GM11168 (cell line): ENCODE data around the gene TMEM63A.
"Not testable (repeated sequence)": the region's sequence is repeated elsewhere in the genome, so short reads cannot be mapped to it uniquely, and the experiment has no call there.

ENCODE experiments used
- in situ Hi-C: fragments of 300-500 bp; cut with MboI; formaldehyde crosslinking; loops from one replicate; pipeline ENCODE4 v1.12.0; 2022; ENCODE audit warnings: low sequenced_read_pairs; ENCODE audit not compliant: unreplicated experiment

Gene TMEM63A

DNA sequence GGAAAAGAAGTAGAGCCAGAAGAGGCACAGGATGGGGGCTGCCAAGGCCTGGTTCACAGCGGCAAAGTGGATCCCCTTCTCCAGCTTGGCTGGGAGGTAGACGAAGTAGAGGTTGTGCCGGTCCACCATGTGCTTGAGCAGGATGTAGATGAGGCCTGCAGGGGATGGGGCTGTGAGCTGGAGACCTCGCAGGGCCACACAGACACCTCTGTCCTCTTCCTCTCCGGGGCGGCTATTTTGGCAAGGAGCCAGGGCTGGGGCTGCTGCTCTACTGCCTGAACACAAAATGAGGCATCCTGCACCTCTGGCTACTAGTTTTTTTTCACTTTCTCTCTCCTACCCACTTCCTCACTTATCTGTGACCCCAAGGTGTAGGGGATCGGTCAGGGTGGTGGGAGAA is 32.3 kb downstream of the TMEM63A start:
- in situ Hi-C loops, result no loop called here

DNA sequence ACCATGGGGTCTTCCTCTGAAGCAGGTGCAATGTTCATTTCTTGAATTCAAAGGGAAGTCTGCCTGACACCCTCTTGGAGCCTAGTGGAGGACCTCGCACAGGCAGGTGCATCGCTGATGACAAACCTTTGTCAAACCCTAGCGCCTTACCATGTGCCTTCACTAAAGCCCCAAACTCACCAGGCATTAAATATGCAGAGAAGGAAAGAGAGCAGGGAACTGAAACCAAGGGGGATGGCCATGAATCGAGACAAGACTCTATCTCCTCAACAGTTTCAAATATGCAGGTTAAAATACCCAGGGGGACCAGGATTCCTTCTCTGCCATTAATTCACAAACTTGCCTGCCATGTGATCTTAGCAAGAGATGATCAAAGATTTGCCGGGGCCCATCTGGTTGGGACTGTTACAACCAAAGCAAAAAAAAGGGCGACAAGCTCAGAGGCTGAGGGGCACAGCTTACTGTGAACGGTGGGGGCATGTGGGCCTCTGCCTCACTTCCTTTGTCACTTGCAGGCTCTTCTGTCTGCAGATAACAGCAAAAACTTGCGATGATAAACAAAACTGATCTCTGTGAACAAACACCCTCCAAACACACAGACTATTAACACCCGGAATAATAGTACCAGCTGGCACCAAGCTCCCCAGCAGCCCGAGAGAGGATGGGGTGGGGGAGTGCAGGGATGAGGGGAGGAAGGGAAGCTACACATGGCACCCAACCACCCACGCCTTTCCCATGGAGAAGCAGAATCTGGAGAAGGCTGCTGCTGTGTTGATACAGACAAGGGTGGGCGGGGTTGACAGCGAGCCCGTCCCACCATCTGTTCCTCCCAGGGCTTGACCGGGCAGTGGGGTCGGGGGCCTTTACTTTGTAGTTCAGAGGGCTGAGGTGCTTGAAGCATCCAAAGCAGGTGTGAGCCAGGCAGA is 33.9 kb downstream of the TMEM63A start:
- in situ Hi-C loops, result no loop called here

DNA sequence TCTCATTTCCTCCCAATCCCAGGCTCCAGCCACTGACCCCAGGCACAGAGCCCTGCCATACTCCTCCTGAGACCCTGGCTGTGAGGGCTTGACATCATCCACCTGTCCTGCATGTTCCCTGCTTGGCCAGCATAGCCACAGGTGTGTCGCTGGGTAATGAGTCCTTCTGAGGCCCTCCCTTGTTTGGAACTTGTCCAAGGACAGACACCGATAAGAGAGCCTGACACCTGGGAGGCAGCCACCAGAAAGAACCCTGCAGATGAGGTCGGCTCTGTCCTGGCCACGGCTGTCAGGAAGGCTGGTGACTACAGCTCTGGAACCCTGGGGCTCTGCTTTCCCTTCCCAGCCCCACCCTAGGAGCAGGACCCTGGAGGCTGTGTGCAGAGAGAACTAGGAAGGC is 34.6 kb downstream of the TMEM63A start:
- in situ Hi-C loops, result no loop called here

DNA sequence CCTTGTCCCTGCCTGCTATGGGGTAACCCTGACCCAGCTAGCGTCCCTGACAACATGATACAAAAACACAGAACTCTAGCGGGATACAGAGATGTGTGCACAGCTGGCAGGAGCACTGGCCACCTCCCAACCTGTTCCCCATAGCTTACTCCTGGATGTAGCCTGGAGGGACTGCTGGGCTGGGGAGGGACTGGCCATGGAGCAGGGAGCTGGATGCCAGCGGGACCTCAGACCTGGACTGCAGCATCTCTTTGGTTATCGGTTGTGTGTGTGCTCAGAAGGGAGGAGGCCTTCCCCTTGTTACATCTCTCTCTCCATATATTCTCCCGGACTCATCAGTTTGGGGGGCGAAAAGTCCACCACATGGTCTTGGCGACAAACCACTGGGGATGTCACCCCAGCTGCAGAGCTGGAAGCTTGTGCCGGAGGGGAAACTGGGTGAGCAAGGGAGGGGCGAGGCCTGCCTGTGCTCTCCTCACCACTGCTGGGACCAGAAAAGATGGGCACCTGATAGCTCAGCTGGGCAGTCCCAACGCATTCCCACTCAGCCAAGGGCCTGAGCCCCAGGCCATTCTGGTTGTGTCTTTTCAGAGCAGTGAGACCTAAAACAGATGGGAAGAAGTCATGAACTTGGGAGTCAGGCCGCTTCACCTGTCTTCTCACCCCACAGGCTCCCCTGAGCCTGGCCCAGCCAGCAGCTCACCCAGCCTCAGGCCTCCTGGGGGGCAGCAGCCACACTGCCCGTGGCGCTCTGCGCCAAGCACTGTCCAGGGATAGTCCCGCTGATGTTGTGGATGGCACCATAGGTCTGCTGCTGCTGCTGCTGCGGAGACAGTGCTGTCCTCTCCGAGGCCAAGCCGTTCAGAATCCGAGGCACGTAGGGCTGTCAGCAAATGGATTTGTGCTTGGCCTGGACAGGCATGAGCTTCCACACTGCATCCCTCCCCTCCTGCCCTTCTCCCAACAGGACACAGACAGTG is 35.6 kb downstream of the TMEM63A start:
- in situ Hi-C loops, result no loop called here

DNA sequence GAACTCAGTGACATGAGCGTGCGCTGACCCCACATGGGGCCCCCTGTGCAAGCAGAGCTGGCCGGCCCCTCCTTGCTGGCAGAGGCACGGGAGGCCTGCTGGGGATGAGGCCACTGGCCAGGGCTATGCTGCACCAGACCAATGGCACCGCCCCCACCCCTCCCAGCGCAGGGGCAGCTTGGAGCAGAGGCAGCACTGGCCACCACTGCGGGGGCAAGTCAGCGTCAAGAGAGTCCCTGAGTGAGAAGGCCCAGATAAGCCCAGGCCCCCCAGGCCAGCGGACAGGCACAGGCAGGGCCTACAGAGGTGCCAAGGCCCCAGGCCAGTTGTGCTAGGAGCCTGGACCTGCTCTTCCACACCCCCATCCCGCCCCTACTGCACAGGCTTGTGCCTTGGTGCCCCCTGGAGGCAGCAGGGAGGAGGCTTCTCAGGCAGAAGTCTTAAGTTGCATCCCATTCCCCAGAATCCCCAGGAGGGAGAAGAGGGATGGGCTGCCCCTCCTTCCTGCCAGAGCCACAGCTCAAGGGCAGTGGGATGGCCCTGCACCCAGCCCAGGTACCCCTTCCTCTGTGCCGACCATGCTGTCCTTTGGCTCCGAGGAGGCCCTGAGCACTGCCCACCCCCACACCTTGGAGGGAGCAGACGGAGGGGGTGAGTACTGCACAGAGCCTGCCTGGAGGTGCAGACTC is 36.5 kb downstream of the TMEM63A start:
- in situ Hi-C loops, result no loop called here

DNA sequence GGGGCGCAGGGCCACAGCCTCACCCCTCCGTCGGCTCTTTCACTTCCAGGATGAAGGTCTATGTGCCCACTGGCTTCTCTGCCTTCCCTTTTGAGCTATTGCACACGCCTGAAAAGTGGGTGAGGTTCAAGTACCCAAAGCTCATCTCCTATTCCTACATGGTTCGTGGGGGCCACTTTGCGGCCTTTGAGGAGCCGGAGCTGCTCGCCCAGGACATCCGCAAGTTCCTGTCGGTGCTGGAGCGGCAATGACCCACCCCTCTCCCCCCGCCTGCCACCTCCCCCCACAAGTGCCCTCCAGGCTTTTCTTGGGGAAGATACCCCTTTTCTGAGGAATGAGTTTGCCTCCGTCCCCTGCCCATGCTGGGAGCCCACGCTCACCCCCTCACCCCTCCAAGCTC is 37.1 kb downstream of the TMEM63A start:
- in situ Hi-C loops, result no loop called here

DNA sequence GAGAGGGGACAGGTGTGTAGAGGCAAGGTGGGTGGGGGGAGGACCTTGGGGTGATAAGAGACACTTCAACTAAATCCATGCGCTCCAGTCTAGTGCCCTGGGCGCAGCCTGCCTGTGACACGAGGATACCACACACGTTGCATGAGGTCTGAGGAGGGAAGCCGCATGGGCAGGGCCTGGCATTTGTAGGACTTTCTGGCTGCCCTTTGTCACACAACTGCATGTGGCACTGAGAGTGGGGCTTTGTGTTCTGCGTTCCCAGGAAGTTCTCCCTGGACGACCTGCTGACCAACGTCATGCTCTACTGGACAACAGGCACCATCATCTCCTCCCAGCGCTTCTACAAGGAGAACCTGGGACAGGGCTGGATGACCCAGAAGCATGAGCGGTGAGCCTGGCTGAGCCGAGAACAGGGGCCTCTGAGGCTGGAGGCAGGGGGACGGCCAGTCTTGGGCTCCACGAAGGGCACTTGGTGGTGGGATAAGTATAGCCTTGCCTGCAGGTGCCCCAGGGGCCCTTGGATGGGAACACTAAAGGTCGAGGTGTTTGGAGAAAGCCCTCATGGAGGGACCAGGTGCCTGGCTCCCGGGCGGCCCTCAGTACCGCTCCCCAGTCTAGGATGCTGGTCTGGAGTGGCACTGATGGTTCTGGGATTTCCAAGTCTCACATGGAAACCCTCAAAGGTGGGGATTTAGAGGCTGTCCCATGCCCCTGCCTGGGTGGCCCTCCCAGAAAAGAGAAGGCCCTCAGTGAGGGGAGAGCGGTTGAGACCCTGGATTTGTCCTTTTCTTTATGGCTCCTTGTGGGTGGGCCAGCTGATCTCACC is 37.7 kb downstream of the TMEM63A start:
- in situ Hi-C loops, result no loop called here

DNA sequence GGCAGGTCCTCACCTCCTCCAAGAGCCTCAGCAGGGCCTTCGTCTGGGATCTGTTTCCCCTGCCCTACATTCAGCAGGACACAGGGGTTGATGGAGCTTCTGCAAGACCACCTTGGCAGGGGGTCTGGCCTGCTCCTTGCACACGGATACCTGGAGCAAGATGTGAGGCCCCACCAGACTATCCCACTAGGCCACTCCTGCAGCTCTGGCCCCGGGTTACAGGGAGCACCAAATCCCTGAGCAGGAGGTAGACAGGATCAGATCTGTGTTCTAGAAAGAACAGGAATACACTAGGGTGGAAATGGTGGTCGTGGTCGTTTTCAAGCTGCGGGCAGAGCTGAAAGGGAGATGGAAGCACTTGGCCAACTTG is 38.8 kb downstream of the TMEM63A start:
- in situ Hi-C loops, result no loop called here

DNA sequence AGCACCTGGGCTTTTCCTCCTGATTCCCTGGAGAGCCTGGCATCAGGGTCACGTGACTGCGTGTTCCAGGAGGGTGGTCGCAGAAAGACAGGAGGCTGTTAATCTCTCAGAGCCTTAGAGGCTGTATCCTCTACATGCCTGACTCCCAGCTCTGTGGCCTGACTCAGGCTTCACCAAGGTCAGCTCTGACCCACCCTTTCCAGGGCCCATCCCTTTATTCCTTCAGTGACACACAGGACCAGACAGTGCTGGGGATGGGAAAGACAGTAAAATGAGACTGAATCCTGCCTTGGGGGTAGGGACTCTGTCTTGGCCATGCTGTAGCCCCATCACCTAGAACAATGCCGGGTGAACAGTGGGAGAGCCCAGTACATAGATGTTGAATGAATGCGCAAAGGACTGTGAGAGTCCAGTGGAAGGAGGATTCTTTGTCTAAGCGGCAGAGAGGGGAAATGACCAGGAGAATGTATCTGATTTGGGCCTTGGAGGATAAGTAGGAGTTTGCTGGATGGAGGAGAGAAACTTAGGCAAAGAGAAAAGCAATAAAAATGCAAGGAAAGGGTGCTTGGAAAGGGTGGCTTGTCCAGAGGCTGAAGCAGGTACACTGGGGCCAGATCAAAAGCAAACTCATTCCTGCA is 39.3 kb downstream of the TMEM63A start:
- in situ Hi-C loops, result no loop called here

DNA sequence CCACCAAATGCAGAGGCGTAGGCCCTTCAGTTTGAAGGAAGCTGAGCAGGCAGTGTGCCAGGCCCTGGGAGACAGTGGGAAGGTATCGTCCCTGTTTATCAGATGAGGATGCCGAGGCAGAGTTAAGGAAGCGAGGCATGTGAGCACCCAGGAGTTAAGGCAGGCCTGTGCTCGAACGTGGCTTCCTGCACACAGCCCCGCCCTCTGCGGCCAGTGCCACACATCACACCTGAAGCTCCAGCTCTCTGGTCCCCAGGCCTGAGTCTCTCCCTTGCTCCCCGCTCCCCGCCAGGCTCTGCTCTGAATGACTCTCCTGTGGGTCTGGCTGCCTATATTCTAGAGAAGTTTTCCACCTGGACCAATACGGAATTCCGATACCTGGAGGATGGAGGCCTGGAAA is 40.1 kb downstream of the TMEM63A start:
- in situ Hi-C loops, result no loop called here

DNA sequence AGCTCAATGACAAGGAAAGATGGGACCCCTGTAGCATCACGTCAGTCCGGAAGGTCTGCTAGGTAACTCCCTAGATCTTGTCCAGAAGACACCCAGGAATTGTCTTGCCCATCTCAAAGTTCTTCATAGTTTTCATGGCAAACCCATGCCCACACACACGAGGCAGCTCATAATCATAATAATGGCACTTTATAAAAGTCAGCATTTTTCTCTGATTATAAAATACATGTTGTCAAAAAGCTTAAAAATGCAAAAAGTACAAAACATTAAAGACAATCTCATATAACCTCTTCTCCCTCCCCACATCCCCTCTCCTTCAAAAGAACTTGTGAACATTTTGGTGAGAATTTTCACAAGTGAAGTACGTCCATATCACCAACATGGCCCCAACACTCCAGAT is 41.5 kb downstream of the TMEM63A start:
- in situ Hi-C loops, result no loop called here

DNA sequence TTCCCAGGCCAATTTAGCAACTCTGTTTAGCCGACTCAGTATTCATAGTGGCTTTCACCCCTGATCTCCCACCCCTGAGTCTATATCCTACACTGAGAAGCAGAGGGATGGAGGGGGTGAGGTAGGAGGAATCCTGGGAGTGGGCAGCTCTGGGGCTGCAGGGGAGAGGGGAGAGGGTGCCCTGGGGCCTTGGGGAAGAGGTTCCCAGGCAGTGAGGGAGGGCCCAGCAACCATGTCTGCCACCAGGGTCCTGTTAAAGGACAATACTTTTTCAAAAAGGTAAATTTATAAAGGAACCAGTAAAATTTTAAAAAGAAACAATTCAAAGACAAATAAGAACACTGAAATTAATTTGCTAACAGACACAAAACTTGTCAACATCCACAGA is 42.0 kb downstream of the TMEM63A start:
- in situ Hi-C loops, result no loop called here

DNA sequence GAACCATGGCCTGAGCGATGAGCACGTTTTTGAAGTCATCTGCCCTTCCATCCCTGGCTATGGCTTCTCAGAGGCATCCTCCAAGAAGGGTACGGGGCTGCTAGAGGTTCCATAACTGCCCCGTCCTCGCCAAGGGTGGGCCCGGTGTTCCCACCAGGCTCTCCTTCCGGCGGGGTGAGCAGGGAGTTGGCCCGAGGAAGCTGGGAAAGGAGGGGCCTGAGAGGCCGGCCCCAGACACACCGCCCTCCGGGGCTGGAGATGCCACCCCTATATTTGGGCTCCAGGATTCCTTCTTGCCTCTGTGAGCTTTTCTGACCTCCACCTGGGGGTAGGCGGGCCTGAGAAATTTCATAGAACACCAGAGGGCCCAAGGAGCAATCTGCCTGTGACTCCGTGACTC is 43.4 kb downstream of the TMEM63A start:
- in situ Hi-C loops, result no loop called here

DNA sequence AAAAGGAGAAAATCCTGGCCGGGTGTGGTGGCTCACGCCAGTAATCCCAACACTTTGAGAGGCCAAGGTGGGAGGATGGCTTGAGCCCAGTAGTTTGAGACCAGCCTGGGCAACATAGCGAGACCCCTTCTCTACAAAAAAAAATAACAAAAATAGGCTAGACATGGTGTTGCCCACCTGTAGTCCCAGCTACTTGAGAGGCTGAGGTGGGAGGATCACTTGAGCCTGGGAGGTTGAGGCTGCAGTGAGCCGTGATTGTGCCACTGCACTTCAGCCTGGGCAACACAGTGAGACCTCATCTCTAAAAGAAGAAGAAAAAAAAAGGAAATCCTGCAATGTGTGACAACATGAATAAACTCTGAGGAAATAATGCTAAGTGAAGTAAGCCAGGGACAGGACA is 45.9 kb downstream of the TMEM63A start:
- in situ Hi-C loops, result not testable (repeated sequence)

DNA sequence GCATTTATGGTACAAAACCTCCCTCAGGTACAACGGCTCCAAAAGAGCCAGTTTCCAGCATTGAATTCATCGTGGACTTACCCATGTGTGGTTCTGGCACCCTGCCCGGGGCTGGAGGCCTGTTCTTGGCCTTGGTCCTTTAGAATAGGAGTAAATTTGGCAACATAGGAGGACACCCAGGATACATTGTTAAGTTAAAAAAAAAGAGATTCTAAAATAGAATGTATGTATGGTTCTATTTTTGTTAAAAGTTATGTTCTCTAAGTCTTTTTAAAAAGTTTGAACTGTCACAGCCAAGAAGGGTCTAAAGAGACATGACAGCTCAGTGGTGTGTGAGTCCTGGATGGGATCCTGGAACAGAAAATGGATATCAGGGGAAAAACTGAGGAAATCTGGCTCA is 46.3 kb downstream of the TMEM63A start:
- in situ Hi-C loops, result no loop called here

DNA sequence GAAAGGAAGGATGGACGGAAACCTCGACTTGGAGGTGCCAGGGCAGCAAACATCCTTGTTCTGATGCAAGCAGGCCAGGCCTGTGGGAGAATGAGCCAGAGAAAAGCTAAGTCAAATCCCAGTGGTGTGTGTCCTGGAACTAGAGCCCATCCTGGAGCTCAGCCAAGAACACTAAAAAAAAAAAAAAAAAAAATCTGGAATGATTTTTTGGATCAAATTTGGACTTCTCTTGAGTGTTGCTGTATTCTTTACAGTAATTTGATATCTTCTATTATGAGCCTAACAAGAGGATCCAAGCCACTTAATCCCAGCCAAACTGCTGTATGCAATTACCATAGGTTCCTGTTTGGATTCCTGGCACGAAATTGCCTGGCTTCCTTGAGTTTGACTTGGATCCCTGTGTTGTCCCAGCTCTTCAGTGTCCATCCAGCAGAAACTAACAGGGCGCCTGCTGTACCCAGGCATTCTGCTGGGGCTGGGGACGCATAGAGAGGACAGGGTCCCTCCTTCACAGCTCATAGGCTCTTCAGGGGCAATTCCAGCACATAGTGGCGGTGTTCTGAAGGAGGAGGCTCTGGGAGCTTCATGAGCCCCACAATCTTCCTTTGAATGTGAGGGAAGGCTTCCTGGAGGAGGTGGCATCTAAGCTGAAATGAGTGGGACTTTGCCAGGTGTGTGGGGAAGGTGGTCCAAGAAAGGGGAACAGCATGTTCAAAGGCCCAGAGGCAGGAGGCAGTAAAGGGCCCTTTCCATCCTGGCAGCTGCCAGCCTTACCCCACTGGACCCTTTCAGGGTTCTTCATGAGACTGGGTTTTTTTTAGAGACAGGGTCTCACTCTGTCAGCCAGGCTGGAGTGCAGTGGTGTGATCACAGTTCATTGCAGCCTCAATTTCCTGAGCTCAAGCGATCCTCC is 47.5 kb downstream of the TMEM63A start:
- in situ Hi-C loops, result no loop called here

DNA sequence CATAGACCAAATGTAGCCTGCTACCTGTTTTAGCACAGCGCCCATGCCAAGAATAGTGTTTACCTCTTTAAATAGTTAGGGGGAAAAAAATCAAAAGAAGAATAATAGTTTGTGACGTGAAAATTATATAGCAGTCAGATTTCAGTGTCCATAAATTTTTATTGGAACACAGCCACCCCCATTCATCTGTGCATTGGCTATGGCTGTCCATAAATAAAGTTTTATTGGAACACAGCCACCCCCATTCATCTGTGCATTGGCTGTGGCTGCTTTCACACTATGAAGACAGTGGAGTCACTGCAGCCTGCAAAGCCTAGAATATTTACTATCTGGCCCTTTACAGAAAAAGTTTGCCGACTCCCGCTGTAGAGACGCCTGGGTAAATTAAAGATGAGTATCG is 51.3 kb downstream of the TMEM63A start:
- in situ Hi-C loops, result no loop called here

DNA sequence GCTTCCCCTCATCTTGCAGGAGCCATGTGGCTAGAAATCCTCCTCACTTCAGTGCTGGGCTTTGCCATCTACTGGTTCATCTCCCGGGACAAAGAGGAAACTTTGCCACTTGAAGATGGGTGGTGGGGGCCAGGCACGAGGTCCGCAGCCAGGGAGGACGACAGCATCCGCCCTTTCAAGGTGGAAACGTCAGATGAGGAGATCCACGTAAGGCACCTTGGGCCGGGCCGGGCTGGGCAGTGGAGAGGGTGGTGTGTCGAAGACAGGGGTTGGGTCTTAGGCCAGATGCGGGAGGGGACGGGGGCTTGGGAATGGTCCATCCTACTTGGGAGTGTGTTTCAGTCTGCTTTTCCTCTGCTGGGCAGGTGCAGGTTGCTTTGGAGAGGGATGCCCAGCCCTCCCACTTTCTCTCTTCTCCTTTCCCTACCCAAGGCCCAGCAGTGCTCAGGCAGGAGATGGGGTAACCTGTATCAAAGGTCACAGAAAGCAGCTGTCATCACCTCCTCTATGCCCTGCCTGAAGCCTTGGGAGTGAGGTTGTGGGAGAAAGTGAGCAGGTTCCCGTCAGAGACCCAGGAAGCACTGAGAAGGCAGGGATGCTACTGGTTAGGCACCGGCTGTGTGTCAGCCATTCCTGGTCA is 53.4 kb downstream of the TMEM63A start:
- in situ Hi-C loops, result no loop called here
